Kidney capillary endothelial cell (primary cell): Measurements from ENCODE around the gene SCYL1.
"Not testable (repeated sequence)": the region's sequence is repeated elsewhere in the genome, so short reads cannot be mapped to it uniquely, and the experiment has no call there.

ENCODE experiments used
- DNase-seq: peaks from one replicate; pipeline ENCODE4 v3.0.0-alpha.2; 2018; ENCODE audit warnings: low spot score

Gene SCYL1

DNA sequence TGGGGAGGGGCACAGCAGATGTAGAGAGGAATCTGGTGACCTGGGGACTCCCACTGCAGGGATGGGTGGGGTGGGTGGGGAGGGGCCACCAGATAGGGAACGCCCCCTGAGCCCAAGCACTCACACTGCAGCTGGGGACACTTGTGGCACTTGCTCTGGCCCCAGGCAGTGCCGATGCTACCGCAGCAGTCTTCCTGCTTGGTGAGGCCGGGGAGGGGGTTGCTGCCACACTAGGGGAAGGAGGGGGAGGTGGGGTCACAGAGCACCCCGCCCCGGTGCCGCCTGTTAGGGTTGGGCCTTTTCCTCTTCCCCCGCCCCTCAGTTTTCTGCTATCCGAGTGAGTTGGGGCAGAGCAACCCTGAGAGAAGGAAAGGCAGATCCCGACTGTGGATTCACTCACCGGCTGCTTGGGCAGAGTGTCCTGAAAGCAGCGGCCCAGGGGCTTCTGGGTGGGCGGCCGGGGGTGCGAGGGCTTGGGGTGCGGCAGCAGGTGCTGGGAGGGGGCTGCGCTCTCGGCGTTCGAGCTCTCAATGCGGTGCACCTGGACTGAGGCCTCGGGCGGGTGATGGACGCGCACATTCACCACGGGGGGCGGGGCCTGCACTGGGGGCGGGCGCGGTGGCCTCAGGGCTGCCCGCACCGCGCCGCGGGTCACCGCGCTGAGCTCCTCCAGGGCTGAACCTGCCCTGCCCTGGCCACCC, 28.6 kb downstream of the SCYL1 start:
- DNase-seq, result no peak

DNA sequence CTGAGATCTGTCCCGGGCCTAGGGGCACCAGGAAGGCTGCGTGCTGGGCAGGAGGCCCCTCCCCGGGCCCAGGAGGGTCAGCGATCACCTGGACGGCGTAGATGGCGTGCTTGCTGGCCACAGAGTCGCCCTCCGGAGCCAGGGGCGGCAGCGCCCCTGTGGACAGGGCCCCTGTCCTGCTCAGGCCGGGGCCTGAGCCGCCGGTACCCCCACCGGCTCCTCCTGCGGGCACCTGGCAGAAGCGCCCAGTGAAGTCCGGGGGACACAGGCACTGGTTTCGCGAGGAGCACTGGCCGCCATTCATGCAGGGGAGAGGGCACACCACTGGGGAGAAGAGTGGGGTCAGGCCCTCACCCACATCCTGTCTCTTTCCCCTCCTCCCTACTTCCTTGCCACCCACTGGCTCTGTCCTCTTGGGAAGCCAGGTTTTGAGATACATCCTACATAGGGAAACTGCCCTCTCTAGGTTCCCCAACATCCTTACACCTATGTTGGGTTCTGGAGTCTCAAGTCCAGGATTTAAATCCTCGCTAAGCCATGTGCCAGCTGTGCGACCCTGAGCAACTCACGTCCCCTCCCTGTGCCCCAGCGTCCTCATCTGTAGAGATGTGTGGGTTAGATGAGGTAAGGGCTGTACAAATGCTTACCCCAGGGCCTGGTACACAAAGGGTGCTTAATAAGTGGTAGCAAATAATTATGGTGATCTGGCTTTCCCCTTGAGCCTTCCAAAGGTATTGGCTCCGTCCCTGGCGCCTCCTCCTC, 29.4 kb downstream of the SCYL1 start:
- no peak for DNase-seq

DNA sequence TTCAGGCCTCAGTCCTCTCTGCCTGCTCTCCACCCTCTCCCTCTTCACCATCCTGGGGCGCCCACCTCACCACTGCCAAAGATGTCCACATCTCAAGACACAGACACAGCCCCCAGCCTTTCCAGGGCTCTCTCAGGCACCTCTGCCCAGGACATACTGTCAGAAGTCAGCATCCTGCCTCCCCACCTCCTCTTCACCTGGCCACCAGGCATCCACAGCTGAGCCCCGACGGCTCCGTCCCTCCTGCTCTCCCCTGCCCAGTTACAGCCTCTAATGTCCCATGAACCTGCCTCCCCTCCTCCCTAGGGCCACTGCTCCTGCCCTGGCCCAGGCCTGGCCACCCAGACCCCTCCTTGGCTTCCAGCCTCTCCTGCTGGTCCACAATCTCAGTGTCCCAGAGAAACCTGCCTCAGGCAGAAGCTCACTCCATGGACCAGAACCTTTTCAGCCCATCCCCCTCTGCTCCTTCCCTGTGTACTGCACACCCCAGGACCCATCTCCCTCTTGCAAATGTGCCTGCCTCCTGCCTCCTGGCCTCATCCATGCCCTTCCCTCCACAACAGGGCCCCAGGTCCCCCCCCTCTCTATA, 30.1 kb downstream of the SCYL1 start:
- DNase-seq, result no peak

DNA sequence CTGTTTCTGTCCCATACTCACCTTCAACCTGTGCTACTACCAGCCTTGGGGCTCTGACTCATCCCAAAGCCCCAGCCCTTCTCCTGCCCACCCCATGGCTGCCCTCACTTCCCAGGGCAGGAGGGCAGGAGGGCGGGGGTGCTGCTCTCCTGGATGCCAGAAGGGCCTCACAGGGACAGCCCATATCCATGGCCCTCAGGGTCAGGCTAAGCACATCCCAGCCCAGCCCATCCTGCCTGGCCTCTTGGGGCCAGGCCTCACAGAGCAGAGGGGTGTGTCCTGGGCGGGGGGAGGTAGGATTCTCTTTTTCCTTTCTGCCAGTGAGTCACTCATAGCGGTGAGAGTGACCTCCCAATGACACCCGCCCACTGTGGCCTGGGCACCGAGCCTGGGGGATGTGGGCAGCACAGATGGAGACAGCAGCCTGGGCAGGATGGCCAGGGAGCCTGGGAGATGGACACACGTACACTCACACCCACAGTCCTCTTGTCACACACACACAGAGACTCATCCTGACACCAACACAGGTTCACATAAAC, 30.9 kb downstream of the SCYL1 start:
- no peak for DNase-seq

DNA sequence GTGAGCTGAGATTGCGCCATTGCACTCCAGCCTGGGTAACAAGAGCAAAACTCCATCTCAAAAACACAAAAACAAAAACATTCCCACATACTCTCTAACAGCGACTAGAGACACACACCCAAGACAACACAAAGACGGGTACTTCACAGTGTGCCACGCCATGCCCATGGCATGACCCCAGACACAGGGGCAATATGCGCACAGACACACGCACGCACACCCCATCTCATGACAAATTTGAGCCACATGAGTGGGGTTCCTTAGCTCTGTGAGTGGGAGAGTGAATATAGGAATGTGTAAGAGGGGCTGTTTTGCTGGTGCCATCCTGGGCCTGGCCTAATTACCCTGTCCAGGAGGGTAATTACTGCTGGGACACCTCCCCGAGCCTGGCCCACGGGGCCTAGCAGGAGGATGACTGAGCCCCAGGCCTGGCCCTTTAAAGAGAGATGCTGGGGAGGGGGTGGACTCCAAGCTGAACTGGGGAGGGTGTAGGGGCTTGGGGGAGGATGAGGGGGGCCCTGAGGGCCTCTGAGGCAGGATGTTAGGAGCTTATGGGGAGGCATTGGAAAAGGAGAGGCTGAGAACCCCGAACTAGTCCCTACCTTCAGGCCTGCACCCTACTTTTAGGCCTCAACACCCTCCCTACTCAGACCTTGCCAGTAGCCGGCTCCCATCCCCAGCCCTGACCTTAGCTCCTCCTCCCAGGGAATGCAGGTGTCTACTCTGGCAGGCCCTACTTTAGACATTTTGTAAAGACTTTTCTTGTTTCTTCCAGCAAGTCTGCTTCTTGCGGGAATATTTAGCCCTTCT, 31.8 kb downstream of the SCYL1 start:
- no peak for DNase-seq

DNA sequence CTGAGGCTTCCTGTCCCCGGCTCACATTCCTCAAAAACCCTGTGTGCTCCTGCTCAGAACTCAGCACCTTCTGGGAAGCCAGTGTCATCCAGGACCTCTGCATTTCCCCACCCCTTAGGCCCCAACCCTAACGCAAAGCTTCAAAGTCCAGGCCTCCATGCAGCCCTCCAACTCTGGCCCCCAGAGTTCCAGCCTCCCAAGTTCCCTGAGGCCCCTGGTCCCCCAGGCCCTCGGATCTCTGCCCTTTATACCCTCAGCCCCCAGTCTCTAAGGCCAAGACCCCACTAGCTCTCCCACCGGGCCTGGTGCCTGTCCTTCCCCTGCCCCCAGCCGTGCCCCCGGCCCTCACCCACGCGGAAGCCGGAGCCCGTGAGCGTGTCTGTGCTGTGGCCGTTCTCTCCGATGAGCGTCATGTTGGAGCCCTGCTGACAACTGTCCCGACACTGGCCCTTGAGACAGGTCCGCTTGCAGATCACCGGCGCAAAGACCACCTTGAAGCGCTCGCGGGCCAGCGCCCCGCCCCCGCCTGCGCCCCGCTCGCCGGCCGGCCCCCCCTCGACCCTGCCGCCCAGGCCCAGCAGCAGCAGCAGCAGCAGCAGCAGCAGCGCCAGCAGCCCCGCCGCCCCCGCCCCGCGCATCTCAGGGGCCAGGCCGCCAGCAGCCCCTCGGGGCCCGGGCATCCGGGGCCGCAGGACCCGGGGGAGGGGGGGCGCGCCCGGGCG, 32.6 kb downstream of the SCYL1 start:
- DNase-seq, result no peak

DNA sequence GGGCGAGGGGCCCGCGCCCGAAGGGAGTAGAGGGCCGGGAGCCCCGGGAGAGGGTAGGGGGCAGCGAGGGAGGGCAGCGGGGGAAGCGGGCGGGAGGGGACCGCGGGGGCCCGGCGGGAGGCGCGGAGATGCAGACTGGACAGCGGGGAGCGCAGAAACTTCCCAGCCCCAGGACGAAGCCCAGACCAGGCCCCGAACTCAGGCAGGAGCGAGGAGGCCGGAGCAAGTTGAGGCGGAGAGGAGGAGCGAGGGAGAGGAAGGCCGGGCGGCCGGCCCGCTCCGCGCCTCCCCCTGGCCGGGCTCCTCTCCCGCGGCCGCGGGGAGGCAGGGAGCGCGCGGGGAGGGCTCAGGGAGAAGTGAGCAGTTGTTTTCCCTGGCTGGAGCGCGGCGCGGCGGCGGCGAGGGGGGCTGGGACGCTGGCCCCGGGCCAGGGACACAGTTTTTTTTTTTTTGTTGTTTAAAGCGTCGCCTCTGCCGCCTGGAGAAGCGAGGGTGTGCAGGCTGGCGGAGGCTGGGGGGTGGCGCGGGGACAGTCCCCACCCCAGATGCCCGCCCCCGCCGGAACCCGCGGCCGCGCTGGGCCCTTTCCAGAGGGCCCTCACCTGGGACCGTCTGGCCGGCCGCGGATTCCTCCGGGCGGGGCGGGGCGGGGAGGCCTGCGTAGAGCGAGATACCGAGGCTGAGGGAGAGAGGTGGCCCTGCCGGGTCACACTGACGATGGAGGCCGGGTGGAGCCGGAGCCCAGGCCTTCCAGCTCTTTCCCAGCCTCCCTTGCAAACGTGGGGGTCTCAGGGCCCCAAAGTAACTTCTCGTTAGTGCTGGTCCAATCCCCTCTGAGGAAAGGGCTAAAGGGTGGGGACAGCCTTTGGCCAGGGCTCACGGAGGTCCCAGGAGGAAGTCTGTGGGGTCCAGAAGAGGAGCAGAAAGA, 33.4 kb downstream of the SCYL1 start, which contains the start of gene LTBP3:
LTBP3 (minus strand) TSS at position 358 of the 928 bp plus-strand sequence. CDS start 400 bp downstream, outside the sequence.
- DNase-seq, result no peak

DNA sequence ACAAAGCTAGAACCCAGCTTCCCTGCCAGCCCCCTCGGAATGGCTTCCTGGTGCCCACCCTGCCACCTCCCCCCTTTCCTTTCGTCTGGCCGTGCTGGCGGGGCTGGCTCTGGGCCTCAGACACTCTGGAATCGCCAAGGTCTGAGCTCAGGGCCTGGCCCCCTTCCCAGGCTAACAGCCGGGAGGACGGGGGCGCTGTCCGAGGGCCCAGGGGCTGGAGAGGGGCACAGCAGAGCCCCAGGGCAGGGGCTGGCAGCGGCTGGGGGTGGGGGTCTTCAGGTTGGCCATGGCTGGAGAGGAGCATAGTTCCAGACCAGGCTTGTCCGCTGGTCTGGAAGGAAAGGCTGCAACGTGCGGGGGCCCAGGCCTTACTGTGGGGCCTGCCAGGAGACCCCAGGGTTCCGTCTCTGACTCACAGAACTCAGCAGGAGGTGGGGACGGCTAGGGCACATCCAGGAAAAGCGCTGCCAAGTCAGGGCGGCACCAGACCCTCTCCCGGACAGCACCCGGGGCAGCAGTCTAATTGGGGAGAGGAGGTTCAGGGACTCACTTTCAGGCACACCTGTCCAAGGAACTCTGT, 34.1 kb downstream of the SCYL1 start:
- DNase-seq, result no peak

DNA sequence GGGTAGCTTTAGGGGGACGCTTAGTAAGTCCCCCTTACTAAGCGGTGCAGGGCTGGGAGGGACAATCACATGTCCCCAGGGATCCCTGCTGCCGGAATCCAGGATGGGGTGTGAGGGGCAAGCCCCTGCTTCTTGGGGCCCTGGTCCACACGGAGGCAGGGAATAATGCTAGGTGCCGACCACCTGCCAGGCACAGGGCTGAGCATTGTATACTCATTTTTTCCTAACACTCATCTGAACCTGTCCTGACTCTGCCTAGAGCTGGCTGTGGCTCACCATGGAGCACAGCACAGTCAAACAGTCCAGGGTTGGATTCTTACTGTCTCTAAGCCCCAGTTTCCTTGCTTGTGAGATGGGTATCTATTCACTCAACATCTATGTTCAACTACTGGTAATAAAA, 34.7 kb downstream of the SCYL1 start:
- no peak for DNase-seq

DNA sequence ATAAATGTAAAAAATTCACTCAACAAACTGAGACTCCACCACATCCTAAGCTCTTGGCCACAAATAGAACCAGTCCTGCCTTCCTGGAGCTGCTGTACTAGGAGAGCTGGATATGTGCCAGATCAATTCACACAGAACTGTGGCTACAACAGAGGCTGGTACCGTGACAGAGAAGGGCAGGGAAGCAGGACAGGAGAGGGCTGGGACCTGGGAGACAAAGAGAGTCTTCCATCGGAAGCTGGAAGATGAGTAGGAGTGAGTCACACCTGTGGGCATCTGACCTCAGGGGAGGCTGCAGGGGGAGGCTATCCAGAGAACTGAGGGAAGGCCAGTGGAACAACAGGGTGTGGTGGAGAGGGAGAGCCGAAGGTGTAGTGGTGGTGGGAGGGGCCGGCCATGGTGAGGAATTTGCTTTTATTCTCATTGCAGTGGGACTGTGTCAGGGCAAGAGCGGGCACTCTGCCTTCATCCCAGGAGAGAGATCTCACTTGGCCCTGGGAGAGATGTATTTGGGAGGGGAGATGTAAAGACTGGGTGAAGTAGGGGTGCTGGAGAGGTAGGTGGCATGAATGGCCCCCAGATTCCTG, 35.2 kb downstream of the SCYL1 start:
- DNase-seq, result peak; percentile 85

DNA sequence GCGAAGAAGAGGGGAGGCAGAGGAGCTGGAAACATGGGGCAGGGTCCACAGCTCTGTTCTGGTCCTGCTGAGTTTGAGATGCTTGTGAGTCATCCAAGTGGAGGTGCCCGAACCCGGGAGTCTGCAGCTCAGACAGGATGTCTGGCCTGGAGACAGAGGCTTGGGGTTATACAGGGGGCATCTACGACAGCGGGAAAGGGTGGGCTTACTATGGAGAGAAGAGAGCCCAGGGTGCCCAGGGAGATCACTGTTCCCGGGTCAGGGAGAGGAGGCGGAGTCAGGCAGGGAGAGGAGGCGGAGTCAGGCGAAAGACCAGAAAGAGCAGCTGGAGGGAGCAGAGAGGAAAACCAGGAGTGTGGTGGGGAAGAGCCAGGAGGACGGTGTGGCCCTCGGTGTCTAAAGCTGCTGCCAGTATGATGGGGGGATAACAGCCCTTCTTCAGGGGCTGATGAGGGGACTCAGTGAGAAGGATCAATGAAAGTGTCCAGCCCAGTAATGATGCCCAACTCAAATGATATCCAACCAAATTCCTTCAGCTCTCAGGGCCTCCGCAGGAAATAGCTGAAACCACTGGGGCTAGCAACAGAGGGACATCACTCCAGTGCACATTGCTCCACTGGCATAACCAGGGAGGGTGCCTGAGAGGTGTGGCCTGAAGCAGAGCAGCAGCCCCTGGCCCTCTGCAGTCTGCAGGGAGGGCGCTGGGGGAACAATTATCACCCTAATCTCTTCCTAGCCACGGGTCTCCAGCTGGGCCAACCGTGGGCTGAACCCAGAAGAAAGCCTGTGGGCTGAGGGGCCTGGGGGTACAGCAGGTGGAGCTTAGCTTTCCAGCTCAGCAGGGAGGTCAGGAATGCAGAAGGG, 35.9 kb downstream of the SCYL1 start:
- peak; percentile 90 for DNase-seq

DNA sequence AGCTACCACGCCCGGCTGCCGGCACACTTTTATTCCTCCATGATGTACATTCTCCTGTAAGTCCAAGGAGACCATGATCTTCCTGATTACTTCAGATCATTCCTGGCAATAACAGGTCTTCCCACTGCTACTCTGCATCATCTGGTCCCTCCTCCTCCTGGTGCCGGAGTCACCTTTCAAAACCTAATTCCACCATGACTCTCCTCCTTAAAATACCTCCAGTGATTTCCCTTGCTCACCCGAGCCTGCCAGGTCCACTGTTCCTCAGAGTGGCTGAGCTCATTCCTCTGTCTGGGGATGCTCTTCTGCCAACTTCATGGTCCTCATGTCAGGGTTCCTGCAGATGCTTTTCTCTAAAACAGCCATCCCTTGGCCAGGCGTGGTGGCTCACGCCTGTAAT, 37.1 kb downstream of the SCYL1 start:
- DNase-seq, result no peak

DNA sequence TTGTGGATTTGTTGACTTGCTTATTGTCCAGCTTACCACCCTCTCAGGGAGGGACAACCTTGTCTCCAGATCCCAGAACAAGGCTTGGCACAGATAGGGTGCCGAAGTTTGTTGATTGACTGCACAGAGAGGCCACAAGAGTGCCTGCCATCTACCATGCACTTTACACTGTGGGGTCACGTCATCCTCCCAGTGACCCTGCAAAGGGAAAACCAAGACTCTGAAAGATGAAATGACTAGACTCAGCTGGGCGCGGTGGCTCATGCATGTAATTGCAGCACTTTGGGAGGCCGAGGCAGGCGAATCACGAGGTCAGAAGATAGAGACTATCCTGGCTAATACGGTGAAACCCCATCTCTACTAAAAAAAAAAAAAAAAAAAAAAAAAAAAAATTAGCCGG, 37.9 kb downstream of the SCYL1 start:
- no peak for DNase-seq

DNA sequence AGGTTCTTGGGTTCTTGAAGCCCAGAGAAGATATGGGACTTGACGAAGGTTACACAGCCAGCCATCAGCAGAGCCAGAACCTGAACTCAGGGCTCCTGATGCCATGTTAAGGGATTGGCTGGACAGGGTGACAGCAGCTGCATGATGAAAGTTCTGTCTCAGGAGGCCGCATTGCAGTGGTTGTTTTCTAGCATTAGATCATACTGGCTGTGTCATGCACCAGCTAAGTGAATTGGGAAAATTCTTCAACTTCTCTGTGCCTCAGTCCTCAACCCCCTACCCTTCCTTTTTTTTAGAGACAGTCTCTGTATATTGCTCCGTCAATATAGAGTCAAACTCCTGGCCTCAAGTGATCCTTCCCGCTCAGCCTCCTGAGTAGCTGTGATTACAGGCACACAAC, 38.7 kb downstream of the SCYL1 start:
- no peak for DNase-seq

DNA sequence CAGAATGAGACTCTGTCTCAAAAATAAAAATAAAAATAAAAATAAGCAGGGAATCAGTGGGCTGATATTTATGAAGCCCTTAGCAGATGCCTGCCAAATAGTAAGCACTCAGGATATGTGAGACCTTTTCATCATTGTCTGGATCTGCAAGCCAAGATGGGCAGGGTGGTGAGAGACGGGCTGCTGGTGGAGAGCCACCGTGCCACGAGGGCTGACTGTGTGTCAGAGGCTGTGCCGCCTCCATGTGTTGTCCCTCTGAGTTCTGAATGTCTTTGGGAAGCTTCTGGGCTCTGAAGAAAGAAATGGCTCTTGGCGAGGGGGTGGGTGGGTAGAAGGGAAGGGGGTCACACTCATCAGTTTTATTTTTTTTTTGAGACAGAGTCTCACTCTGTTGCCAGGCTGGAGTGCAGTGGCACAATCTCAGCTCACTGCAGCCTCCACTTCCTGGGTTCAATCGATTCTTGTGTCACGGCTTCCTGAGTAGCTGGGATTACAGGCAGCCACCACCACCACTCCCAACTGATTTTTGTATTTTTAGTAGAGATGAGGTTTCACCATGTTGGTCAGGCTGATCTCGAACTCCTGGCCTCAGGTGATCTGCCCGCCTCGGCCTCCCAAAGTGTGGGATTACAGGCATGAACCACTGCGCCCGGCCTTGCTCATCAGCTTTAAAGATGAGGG, 40.1 kb downstream of the SCYL1 start:
- DNase-seq, result not testable (repeated sequence)

DNA sequence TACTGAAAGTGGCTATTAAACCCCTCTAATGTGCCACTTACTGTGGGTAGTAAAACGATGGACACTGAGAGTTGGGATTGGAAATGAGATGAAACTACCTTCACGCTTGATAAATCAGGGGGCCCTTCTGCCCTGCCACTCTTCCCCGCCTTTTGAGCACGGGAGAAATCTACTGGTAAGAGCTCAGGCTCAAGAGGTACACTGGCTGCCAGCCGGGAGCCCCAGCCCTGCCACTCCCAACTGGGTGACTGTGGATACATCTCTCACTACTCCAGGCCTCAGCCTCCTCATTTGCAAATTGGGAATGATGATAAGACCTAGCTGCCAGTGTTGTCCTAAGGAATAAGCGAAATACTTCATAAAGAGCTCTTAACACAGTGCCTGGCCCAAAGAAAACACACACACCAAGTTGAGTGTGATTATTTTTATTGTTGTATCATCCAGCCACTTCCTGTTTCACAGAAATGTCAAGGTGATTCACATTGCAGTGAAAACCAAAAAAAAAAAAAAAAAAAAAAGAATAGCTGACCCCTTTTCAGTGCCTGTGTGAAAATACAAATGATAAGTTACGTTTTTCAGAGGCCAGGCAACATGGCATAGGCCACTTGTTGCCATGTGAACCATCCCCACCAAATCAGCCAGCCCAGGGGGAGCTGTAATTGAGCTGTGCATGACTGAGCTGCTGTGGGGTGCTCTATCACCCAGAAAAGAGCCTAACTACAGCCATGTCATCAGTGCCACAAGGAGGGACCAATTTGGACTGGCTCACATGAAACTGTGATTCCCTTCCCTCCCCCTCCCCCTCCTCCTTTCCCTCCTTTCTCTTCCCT, 41.0 kb downstream of the SCYL1 start:
- no peak for DNase-seq
